ENCODE results near the gene C17orf50.
"Not testable (repeated sequence)": the region's sequence is repeated elsewhere in the genome, so short reads cannot be mapped to it uniquely, and the experiment has no call there.

C17orf50 gene

GRCh38 chr17:35745749-35746320 is 14.9 kb upstream of the C17orf50 start:
- TF ChIP-seq CTCF (conservative IDR thresholded peaks at IDR 0.05; ENCODE audit: low read length): no peak
- H3K4me3 ChIP-seq (ENCODE audit: low read length): no peak overlapping the region
- DNase-seq (ENCODE audit: low read depth): no peak

GRCh38 chr17:35747540-35748017 is 13.1 kb upstream of the C17orf50 start:
- H3K4me3 ChIP-seq (ENCODE audit: low read length): no peak overlapping the region
- TF ChIP-seq CTCF (conservative IDR thresholded peaks at IDR 0.05; ENCODE audit: low read length): peak; percentile 88
- peak; percentile 73 for DNase-seq (ENCODE audit: low read depth)

GRCh38 chr17:35748341-35748841 is 12.3 kb upstream of the C17orf50 start:
- no peak overlapping the region for H3K4me3 ChIP-seq (ENCODE audit: low read length)
- no peak for DNase-seq (ENCODE audit: low read depth)
- no peak for TF ChIP-seq CTCF (conservative IDR thresholded peaks at IDR 0.05; ENCODE audit: low read length)

GRCh38 chr17:35748979-35749378 is 11.7 kb upstream of the C17orf50 start:
- no peak for DNase-seq (ENCODE audit: low read depth)
- H3K4me3 ChIP-seq (ENCODE audit: low read length): no peak overlapping the region
- no peak for TF ChIP-seq CTCF (conservative IDR thresholded peaks at IDR 0.05; ENCODE audit: low read length)

- H3K4me3 ChIP-seq (ENCODE audit: low read length): peak overlapping the region; percentile 20
- TF ChIP-seq CTCF (conservative IDR thresholded peaks at IDR 0.05; ENCODE audit: low read length): no peak
- DNase-seq (ENCODE audit: low read depth): peak; percentile 46
Observed at GRCh38 chr17:35749560-35750412, 10.9 kb upstream of the C17orf50 start.

- TF ChIP-seq CTCF (conservative IDR thresholded peaks at IDR 0.05; ENCODE audit: low read length): no peak
- no peak overlapping the region for H3K4me3 ChIP-seq (ENCODE audit: low read length)
- no peak for DNase-seq (ENCODE audit: low read depth)
Observed at GRCh38 chr17:35750526-35751395, 9.9 kb upstream of the C17orf50 start.

- DNase-seq (ENCODE audit: low read depth): peak; percentile 16
- H3K4me3 ChIP-seq (ENCODE audit: low read length): not testable (repeated sequence)
Observed at GRCh38 chr17:35751541-35751940, 9.1 kb upstream of the C17orf50 start.

Measured in AG10803 (cell line).